ENCODE data around the gene GAPVD1.

DNA sequence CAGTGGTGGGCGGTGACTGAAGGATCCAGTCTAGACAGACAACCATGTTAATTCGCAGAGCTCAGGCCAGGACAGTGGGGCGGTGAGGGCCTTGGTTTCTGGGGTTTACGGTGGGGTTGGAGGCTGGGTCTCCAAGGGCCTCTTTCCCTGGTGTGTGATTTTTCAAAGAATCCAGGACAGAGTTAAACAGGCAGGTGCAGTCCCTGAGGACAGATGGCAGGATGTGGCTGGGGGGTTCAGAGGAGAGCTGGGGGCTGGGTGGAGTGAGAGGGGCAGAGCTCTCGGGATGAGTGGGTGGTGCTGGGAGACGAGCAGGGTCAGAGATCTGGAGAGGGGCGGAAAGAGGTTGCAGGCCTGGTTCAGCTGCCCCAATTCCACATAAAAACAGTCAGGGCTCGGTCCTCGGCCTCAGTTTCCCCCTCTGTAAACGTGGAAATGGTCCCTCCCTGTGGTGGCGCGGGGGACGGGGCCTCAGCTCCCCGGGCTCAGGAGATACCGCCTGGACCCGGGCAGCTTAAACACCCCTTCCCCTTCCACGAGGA lies 145.9 kb downstream of the GAPVD1 start:
- no peak for TF ChIP-seq EZH2phosphoT487 (IDR thresholded peaks at IDR 0.05; ENCODE audit: low read depth)
- TF ChIP-seq, protein P1, sequence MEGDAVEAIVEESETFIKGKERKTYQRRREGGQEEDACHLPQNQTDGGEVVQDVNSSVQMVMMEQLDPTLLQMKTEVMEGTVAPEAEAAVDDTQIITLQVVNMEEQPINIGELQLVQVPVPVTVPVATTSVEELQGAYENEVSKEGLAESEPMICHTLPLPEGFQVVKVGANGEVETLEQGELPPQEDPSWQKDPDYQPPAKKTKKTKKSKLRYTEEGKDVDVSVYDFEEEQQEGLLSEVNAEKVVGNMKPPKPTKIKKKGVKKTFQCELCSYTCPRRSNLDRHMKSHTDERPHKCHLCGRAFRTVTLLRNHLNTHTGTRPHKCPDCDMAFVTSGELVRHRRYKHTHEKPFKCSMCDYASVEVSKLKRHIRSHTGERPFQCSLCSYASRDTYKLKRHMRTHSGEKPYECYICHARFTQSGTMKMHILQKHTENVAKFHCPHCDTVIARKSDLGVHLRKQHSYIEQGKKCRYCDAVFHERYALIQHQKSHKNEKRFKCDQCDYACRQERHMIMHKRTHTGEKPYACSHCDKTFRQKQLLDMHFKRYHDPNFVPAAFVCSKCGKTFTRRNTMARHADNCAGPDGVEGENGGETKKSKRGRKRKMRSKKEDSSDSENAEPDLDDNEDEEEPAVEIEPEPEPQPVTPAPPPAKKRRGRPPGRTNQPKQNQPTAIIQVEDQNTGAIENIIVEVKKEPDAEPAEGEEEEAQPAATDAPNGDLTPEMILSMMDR (IDR thresholded peaks at IDR 0.05; ENCODE audit: low read depth, low read length) = no peak
